HepG2 (cell line): Measurements from ENCODE around the gene MAPK13. TPM values are rescaled to one million over a fixed set of nuclear protein-coding genes. Genes with fewer than 3 reads are reported as not detected.

Source experiments
- CEBPG ChIP-seq: IDR thresholded peaks from 2 replicates; pipeline ENCODE4 v1.6.1; 2016
- HCFC1 ChIP-seq: fragments of 150-350 bp; IDR thresholded peaks from 2 replicates; pipeline ENCODE4 v1.6.1; 2014; ENCODE audit warnings: low read depth, low read length
- HOXA5 ChIP-seq: sonication (generic); formaldehyde crosslinking; IDR thresholded peaks from 2 replicates; pipeline ENCODE4 v1.4.0; 2020; ENCODE audit warnings: missing genetic modification reagents
- IKZF4 ChIP-seq: sonication (generic); formaldehyde crosslinking; IDR thresholded peaks from 2 replicates; pipeline ENCODE4 v1.5.1; 2020; ENCODE audit warnings: borderline replicate concordance, mild to moderate bottlenecking, low read depth, missing genetic modification reagents; ENCODE audit errors: not compliant biosample characterization
- KAT7 ChIP-seq: IDR thresholded peaks from 2 replicates; pipeline ENCODE4 v1.6.1; 2018; ENCODE audit warnings: borderline replicate concordance, missing compliant biosample characterization
- KDM1A ChIP-seq: IDR thresholded peaks from 2 replicates; pipeline ENCODE4 v1.6.1; 2016; ENCODE audit warnings: missing compliant biosample characterization
- MAF1 ChIP-seq: sonication (generic); formaldehyde crosslinking; IDR thresholded peaks from 2 replicates; pipeline ENCODE4 v1.5.0; 2020; ENCODE audit warnings: missing genetic modification reagents, borderline replicate concordance
- MAFK ChIP-seq, 2 experiments: IDR thresholded peaks in 1 of 2; conservative IDR thresholded peaks in 1 of 2; 2 replicates each; pipeline ENCODE4 v1.6.1; 2011; ENCODE audit warnings: improper control_type of control experiment in 2 of 2, low read length in 2 of 2
- MTF1 ChIP-seq: sonication (generic); formaldehyde crosslinking; IDR thresholded peaks from 2 replicates; pipeline ENCODE4 v1.5.0; 2020; ENCODE audit warnings: missing genetic modification reagents
- ZBED4 ChIP-seq: sonication (generic); formaldehyde crosslinking; IDR thresholded peaks from 2 replicates; pipeline ENCODE4 v1.4.0; 2020; ENCODE audit warnings: missing genetic modification reagents, borderline replicate concordance
- ZNF143 ChIP-seq: sonication (generic); formaldehyde crosslinking; IDR thresholded peaks from 2 replicates; pipeline ENCODE4 v1.4.0; 2020; ENCODE audit warnings: missing genetic modification reagents
- ZNF598 ChIP-seq: sonication (generic); formaldehyde crosslinking; IDR thresholded peaks from 2 replicates; pipeline ENCODE4 v1.5.1; 2020; ENCODE audit warnings: mild to moderate bottlenecking, missing genetic modification reagents, borderline replicate concordance
- ZNF629 ChIP-seq: sonication (generic); formaldehyde crosslinking; conservative IDR thresholded peaks from 2 replicates; pipeline ENCODE4 v1.5.0; 2020; ENCODE audit warnings: missing genetic modification reagents
- ZNF747 ChIP-seq: sonication (generic); formaldehyde crosslinking; IDR thresholded peaks from 2 replicates; pipeline ENCODE4 v1.8.1; 2023; ENCODE audit warnings: missing genetic modification reagents, mild to moderate bottlenecking, borderline replicate concordance
- ZNF776 ChIP-seq: sonication (generic); formaldehyde crosslinking; IDR thresholded peaks from 2 replicates; pipeline ENCODE4 v1.4.0; 2020; ENCODE audit warnings: mild to moderate bottlenecking, missing genetic modification reagents
- polyA plus RNA-seq, 8 experiments: library from polyadenylated mRNA; depleted of rRNA in 3 of 8; stranded (reverse) in 7 of 8; unstranded in 1 of 8; fragments of >200 nt; fragmentation: Illumina TruSeq in 4 of 8; extraction: Trizol in 4 of 8; gene quantifications; 2 replicates each; pipeline versions ENCODE4 v1.2.1 to v1.2.3, GENCODE V29; 2011 to 2016; ENCODE audit warnings: low read depth in 4 of 8, missing spikeins in 1 of 8, mixed read lengths in 1 of 8; ENCODE audit not compliant: insufficient read depth in 1 of 8
- total RNA-seq, 5 experiments: library from RNA; depleted of rRNA; stranded (reverse); fragments of >200 nt; fragmentation: Illumina TruSeq; extraction: Trizol; gene quantifications; 2 replicates each; pipeline ENCODE4 v1.2.3, GENCODE V29; 2016; ENCODE audit warnings: low read depth in 1 of 5
- TF ChIP-seq, protein P1 (sequence below), 2 experiments: sonication (generic) in 1 of 2; formaldehyde crosslinking in 1 of 2; IDR thresholded peaks; 2 replicates each; pipeline versions ENCODE4 v1.6.1 to v1.9.0; 2014 to 2022; ENCODE audit warnings: antibody characterized with exemption in 1 of 2, borderline replicate concordance in 1 of 2, inconsistent platforms in 1 of 2, low read depth in 1 of 2, missing genetic modification reagents in 1 of 2
- TF ChIP-seq, protein P2 (sequence below): sonication (generic); formaldehyde crosslinking; IDR thresholded peaks from 2 replicates; pipeline ENCODE4 v1.4.0; 2020; ENCODE audit warnings: missing genetic modification reagents, borderline replicate concordance

The MAPK13 gene
- total and polyA plus RNA-seq, 2 of the 13 experiments (the other 11 are each of a cell fraction or from before 2014, with no cell fraction given), result 12.7 to 43.4 TPM

- TF ChIP-seq, protein P1, sequence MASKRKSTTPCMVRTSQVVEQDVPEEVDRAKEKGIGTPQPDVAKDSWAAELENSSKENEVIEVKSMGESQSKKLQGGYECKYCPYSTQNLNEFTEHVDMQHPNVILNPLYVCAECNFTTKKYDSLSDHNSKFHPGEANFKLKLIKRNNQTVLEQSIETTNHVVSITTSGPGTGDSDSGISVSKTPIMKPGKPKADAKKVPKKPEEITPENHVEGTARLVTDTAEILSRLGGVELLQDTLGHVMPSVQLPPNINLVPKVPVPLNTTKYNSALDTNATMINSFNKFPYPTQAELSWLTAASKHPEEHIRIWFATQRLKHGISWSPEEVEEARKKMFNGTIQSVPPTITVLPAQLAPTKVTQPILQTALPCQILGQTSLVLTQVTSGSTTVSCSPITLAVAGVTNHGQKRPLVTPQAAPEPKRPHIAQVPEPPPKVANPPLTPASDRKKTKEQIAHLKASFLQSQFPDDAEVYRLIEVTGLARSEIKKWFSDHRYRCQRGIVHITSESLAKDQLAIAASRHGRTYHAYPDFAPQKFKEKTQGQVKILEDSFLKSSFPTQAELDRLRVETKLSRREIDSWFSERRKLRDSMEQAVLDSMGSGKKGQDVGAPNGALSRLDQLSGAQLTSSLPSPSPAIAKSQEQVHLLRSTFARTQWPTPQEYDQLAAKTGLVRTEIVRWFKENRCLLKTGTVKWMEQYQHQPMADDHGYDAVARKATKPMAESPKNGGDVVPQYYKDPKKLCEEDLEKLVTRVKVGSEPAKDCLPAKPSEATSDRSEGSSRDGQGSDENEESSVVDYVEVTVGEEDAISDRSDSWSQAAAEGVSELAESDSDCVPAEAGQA (IDR thresholded peaks at IDR 0.05; ENCODE audit: low read depth), result no peak
- TF ChIP-seq, protein P1 (CRISPR knock-in tag; IDR thresholded peaks at IDR 0.05; ENCODE audit: borderline replicate concordance), result peak; percentile 49; the same call in 1 of the 2 replicates
- TF ChIP-seq MAFK (conservative IDR thresholded peaks at IDR 0.05 in 1 of 2, IDR thresholded peaks at IDR 0.05 in 1 of 2; ENCODE audit: low read length in 2 of 2), result no peak
- TF ChIP-seq ZNF747 (CRISPR knock-in tag), result peak; percentile 70; the same call in 1 of the 2 replicates
- 0 out of 2 replicates have a peak, but pooled peaks have one; percentile 26 for TF ChIP-seq KDM1A
- TF ChIP-seq ZNF776, result no peak
- peak; percentile 21; the same call in 1 of the 2 replicates for TF ChIP-seq ZBED4 (CRISPR knock-in tag)
- TF ChIP-seq ZNF598 (CRISPR knock-in tag), result 0 out of 2 replicates have a peak, but pooled peaks have one; percentile 71
- TF ChIP-seq IKZF4 (CRISPR knock-in tag), result peak; percentile 49
- TF ChIP-seq HCFC1, result no peak
- TF ChIP-seq HOXA5, result peak; percentile 80; the same call in 1 of the 2 replicates
- no peak for TF ChIP-seq ZNF143
- 0 out of 2 replicates have a peak, but pooled peaks have one; percentile 2 for TF ChIP-seq CEBPG (CRISPR knock-in tag)
- TF ChIP-seq, protein P2, sequence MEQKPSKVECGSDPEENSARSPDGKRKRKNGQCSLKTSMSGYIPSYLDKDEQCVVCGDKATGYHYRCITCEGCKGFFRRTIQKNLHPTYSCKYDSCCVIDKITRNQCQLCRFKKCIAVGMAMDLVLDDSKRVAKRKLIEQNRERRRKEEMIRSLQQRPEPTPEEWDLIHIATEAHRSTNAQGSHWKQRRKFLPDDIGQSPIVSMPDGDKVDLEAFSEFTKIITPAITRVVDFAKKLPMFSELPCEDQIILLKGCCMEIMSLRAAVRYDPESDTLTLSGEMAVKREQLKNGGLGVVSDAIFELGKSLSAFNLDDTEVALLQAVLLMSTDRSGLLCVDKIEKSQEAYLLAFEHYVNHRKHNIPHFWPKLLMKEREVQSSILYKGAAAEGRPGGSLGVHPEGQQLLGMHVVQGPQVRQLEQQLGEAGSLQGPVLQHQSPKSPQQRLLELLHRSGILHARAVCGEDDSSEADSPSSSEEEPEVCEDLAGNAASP, result peak; percentile 57; the same call in 1 of the 2 replicates
- 0 out of 2 replicates have a peak, but pooled peaks have one; percentile 6 for TF ChIP-seq KAT7 (CRISPR knock-in tag)
- no peak for TF ChIP-seq MTF1 (CRISPR knock-in tag)
- TF ChIP-seq ZNF629 (CRISPR knock-in tag), result peak; percentile 86
- TF ChIP-seq MAF1, result peak; percentile 69; the same call in 1 of the 2 replicates
Observed at GRCh38 chr6:36131511-36132245, 1.4 kb downstream of the MAPK13 start (continued).
